ENCODE results near the gene KLRF2.
"Not testable (repeated sequence)": the region's sequence is repeated elsewhere in the genome, so short reads cannot be mapped to it uniquely, and the experiment has no call there.

The KLRF2 gene

GRCh38 chr12:9881246-9881645 is at the start of gene KLRF2:
TSS of gene KLRF2 (plus strand) at chr12:9881489. CDS start at chr12:9881596, 107 bp downstream.
- no peak for DNase-seq

GRCh38 chr12:9831720-9832119 is 49.6 kb upstream of the KLRF2 start:
- DNase-seq, result no peak

- no peak for DNase-seq
Measured at GRCh38 chr12:9843407-9843806, 37.9 kb upstream of the KLRF2 start.

GRCh38 chr12:9848899-9849298 is 32.4 kb upstream of the KLRF2 start:
- no peak for DNase-seq

- DNase-seq, result no peak
Measured at GRCh38 chr12:9851050-9851449, 30.2 kb upstream of the KLRF2 start.

GRCh38 chr12:9851927-9852326 is 29.4 kb upstream of the KLRF2 start:
- DNase-seq, result no peak

- no peak for DNase-seq
Measured at GRCh38 chr12:9856151-9856550, 25.1 kb upstream of the KLRF2 start.

- no peak for DNase-seq
Measured at GRCh38 chr12:9856894-9857293, 24.4 kb upstream of the KLRF2 start.

- no peak for DNase-seq
Measured at GRCh38 chr12:9858135-9858534, 23.2 kb upstream of the KLRF2 start.

GRCh38 chr12:9864913-9865675 is 16.2 kb upstream of the KLRF2 start:
- no peak for DNase-seq

- DNase-seq, result no peak
Measured at GRCh38 chr12:9866860-9867269, 14.4 kb upstream of the KLRF2 start.

- DNase-seq, result no peak
Measured at GRCh38 chr12:9867531-9867930, 13.8 kb upstream of the KLRF2 start.

- DNase-seq, result no peak
Measured at GRCh38 chr12:9868311-9868801, 12.9 kb upstream of the KLRF2 start.

- DNase-seq, result no peak
Measured at GRCh38 chr12:9868951-9869306, 12.4 kb upstream of the KLRF2 start.

GRCh38 chr12:9869307-9870161 is 11.8 kb upstream of the KLRF2 start, which contains the start of gene CLEC2B:
TSS of gene CLEC2B (minus strand) at chr12:9869354.
- DNase-seq, result no peak

GRCh38 chr12:9870286-9870866 is 10.9 kb upstream of the KLRF2 start:
- DNase-seq, result no peak

- DNase-seq, result no peak
Measured at GRCh38 chr12:9872162-9872561, 9.1 kb upstream of the KLRF2 start.

- no peak for DNase-seq
Measured at GRCh38 chr12:9872742-9873141, 8.5 kb upstream of the KLRF2 start.

GRCh38 chr12:9876120-9876519 is 5.2 kb upstream of the KLRF2 start:
- DNase-seq, result not testable (repeated sequence)

GRCh38 chr12:9880532-9881078 is 684 bp upstream of the KLRF2 start:
- DNase-seq, result no peak

GRCh38 chr12:9881988-9882387 is 699 bp downstream of the KLRF2 start:
- DNase-seq, result no peak

- DNase-seq, result no peak
Measured at GRCh38 chr12:9883175-9883574, 1.9 kb downstream of the KLRF2 start.

- no peak for DNase-seq
Measured at GRCh38 chr12:9888665-9889273, 7.5 kb downstream of the KLRF2 start.
